ENCODE measurements around the gene WDR93. TPM values are rescaled to one million over a fixed set of nuclear protein-coding genes. Genes with fewer than 3 reads are reported as not detected.

Gene WDR93
- total RNA-seq, 4 donors from 2014 or later = not detected

GRCh38 chr15:89649716-89650115, 40.9 kb upstream of the WDR93 start:
- Histone ChIP-seq H3K36me3 (no peaks in the 10 kb centered on the region), H3K27me3 (peaks cover 0 to 14% (median 0%) of the 10 kb centered on the region in 4 donors), H3K4me1 (peaks cover 3 to 15% (median 6%) of the 10 kb centered on the region in 3 donors), H3K9me3 (no peaks in the 10 kb centered on the region), H3K27ac (no peak overlapping the region), H3K4me3 (no peak overlapping the region)
- intact Hi-C loops (cut with DNase I) = no loop called here
- 73 to 96% methylated on average over 3 to 7 of the region's 15 CpGs for WGBS, 2 donors
- no peak for TF ChIP-seq CTCF (IDR thresholded peaks at IDR 0.05)
- TF ChIP-seq POLR2A (IDR thresholded peaks at IDR 0.05) = no peak
- no peak for DNase-seq

- TF ChIP-seq CTCF (IDR thresholded peaks at IDR 0.05) (no peak), POLR2A (IDR thresholded peaks at IDR 0.05) (no peak)
- H3K4me1 ChIP-seq = peaks cover 9 to 24% (median 9%) of the 10 kb centered on the region in 3 donors
- H3K9me3 ChIP-seq = no peaks in the 10 kb centered on the region
- intact Hi-C loops (cut with DNase I) = no loop called here
- H3K4me3 ChIP-seq = no peak overlapping the region
- H3K36me3 ChIP-seq = no peaks in the 10 kb centered on the region
- DNase-seq = no peak
- H3K27me3 ChIP-seq = peaks cover 0 to 35% (median 0%) of the 10 kb centered on the region in 4 donors
- H3K27ac ChIP-seq = no peak overlapping the region
- 80 to 84% methylated on average over 4 to 6 of the region's 7 CpGs for WGBS, 2 donors
These were observed 38.5 kb upstream of the WDR93 start for GRCh38 chr15:89652131-89652530.

- DNase-seq = no peak
- Histone ChIP-seq H3K36me3 (no peaks in the 10 kb centered on the region), H3K27me3 (peaks cover 0 to 31% (median 0%) of the 10 kb centered on the region in 4 donors), H3K4me3 (no peak overlapping the region), H3K27ac (no peak overlapping the region), H3K4me1 (peaks cover 9 to 20% (median 9%) of the 10 kb centered on the region in 3 donors), H3K9me3 (no peaks in the 10 kb centered on the region)
- intact Hi-C loops (cut with DNase I) = no loop called here
- 83% methylated on average over 1 to 3 of the region's 16 CpGs for WGBS, 2 donors
- TF ChIP-seq POLR2A (IDR thresholded peaks at IDR 0.05) (no peak), CTCF (IDR thresholded peaks at IDR 0.05) (no peak)
These were observed 37.9 kb upstream of the WDR93 start for GRCh38 chr15:89652666-89653065.

GRCh38 chr15:89653578-89653977, 37.0 kb upstream of the WDR93 start:
- no peak for DNase-seq
- TF ChIP-seq CTCF (IDR thresholded peaks at IDR 0.05) (no peak), POLR2A (IDR thresholded peaks at IDR 0.05) (no peak)
- no peaks in the 10 kb centered on the region for H3K9me3 ChIP-seq
- no peaks in the 10 kb centered on the region for H3K36me3 ChIP-seq
- H3K4me1 ChIP-seq = peaks cover 9 to 20% (median 9%) of the 10 kb centered on the region in 3 donors
- 82 to 93% methylated on average over 2 of the region's 2 CpGs for whole genome bisulfite sequencing, 2 donors
- intact Hi-C loops (cut with DNase I) = no loop called here
- peaks cover 0 to 31% (median 0%) of the 10 kb centered on the region in 4 donors for H3K27me3 ChIP-seq
- no peak overlapping the region for H3K27ac ChIP-seq
- H3K4me3 ChIP-seq = no peak overlapping the region

GRCh38 chr15:89654301-89654761, 36.3 kb upstream of the WDR93 start:
- TF ChIP-seq CTCF (IDR thresholded peaks at IDR 0.05) (no peak), POLR2A (IDR thresholded peaks at IDR 0.05) (no peak)
- peak overlapping the region; percentile 37 to 73 (median 62) for H3K4me3 ChIP-seq
- H3K9me3 ChIP-seq = no peaks in the 10 kb centered on the region
- WGBS, 2 donors = 33 to 45% methylated on average over 13 to 14 of the region's 14 CpGs
- H3K27ac ChIP-seq = peak overlapping the region in 2 of 4 donors; percentile 57 to 66
- H3K4me1 ChIP-seq = peaks cover 9 to 20% (median 9%) of the 10 kb centered on the region in 3 donors
- DNase-seq = no peak
- intact Hi-C loops (cut with DNase I) = no loop called here
- H3K36me3 ChIP-seq = no peaks in the 10 kb centered on the region
- H3K27me3 ChIP-seq = peaks cover 0 to 31% (median 0%) of the 10 kb centered on the region in 4 donors
